Measurements from ENCODE around the gene ZDHHC8.

Gene ZDHHC8

DNA sequence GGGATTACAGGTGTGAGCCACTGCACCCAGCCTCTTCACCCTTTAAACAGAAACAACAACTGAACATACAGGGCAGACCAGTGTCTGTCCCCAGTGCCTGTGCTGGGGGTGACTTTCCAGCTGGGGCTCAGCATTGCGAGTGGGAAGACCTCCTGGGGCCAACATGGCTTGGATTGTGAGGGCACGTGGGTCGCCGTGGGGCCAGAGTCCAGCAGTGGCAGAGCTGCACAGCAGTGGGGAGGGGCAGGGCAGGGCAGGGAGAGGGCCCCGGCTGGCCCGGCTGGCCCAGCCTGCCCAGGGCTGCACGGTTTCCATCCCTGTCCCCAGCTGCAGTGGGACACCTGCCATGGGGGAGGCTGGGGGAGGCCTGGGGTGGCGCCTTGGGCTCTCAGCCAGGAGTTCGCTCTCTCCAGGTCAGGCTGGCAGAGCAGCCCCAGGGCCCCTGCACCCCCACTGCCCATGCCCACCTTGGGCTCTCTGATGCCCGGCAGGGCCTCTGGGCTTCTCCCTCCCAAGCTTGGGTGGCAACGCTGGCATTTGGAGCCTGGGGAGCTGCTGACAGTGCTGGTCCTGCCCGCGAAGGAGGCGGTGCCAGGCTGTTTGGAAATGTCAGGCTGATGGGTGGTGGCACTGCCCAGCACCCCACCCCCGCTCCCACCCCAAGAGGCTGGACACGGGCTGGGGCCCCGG, 49.7 kb downstream of the ZDHHC8 start:
- no peak for DNase-seq

DNA sequence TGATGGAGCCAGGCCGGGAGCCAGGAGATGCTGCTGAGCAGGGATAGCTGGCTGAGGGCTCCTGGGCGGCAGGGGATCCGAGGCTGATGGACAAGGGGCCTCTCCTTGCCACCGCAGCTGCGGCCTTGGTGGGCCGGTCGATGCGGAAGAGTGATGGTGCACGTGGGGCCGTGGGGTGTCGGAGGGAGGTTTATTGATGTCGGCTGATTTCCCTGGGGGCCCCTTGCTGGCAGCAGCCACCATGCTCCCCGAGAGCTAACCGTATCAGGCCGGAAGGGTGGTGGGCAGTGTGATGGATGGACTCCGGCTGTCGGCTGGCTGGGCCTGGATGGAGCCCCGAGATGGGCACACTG, 50.3 kb downstream of the ZDHHC8 start:
- no peak for DNase-seq

DNA sequence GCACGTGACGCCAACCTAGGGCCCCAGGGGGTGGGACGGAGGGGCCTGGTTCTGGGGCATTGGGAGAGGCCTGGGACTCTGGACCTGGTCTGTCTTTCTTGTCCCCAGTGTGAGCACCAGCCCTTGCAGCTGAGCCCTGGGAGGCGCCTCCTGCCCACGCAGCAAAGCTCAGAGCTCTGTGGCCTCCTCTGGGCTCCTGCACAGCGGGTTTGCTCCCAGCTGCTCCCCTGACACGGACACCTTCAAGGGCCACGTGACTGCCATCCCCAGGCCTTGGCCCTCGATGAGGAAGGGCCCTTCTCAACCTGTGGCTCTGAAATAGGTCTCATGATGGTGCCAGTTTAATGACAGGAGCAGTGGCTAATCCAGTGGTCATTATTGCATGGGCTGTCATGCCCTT, 50.8 kb downstream of the ZDHHC8 start:
- no peak for DNase-seq

DNA sequence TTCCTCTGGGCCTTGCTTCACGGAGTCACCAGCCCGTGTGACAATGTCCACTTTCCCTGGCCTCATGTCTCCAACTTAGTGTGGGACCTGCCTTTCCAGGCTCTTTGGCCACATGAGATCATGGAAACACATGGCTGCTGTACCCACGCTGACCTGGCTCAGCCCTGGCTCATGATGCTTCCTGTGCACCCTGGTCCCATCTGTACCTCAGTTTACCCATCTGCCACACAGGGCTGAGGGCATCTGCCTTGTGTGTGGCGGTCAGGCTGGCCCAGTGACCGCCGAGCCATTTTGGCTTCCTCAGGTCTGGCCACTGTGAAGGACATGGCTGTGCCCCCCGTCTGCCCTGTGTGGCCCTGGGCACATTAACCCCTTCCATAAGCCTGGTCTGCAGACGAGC, 51.5 kb downstream of the ZDHHC8 start:
- no peak for DNase-seq

DNA sequence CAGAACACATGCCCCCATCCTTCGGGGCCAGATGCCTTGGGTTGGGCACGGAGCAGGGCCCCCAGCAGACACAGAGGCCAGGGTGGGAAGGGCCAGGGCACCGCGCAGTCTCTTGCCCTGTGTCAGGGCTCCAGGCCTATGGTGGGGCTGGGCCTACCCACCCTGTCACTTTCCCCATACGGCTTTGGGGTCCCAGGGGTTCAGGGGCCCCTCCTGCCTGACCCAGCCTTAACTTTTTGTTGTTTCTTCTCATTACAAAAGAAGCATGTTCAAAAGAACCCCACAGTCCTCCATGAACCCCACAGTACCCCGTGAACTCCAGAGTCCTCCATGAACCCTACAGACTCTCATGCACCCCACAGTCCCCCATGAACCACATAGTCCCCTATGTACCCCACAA, 52.2 kb downstream of the ZDHHC8 start:
- no peak for DNase-seq

DNA sequence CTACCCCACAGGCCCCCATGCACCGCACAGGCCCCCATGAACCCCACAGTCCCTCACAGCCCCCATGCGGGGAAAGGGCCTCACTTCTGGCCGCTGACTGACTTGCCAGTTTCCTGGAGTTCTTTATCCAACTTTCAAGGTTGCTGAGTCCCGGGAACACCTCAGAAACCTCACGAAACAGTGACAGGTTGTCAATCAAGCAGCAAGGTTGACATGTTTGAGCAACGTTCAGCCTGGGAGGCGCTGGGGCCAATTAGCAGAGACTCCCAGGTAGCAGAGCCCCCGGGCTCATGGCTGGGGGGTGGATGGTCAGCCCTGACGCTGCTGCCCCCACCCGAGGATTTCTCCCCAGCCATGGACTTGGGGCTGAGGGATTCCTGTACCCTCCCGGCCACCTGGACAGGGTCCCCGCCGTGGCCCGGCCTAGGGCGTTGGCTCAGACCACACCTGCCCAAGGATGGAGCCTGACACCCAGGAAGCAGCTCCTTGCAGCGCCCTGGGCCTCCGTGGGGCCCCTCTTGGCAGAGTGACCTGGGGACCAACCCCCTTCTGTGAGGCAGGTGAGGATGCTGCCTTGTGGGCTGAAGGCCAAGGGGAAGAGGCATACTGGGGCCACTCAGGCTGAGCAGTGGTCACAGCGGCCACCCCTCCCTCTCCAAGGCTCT, 53.0 kb downstream of the ZDHHC8 start:
- no peak for DNase-seq

DNA sequence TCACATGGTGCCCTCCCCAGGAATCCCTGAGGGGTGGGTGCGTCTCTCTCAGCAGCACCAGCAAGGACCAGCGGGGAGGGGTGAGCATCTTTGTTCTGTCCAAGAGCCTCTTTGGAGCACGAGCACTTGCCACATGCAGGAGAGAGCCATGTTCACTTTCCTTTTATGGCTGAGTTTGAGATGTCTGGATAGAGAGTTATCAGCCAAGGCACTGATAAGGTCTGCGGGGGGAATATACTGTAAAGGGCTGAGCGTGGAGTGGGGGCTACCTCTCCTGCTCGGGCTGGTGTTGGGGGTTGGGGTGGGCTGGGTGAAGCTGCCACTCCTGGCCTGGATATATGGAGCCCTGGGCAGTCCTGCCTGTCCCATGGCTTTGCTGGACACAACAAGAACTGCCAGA, 54.1 kb downstream of the ZDHHC8 start:
- no peak for DNase-seq

DNA sequence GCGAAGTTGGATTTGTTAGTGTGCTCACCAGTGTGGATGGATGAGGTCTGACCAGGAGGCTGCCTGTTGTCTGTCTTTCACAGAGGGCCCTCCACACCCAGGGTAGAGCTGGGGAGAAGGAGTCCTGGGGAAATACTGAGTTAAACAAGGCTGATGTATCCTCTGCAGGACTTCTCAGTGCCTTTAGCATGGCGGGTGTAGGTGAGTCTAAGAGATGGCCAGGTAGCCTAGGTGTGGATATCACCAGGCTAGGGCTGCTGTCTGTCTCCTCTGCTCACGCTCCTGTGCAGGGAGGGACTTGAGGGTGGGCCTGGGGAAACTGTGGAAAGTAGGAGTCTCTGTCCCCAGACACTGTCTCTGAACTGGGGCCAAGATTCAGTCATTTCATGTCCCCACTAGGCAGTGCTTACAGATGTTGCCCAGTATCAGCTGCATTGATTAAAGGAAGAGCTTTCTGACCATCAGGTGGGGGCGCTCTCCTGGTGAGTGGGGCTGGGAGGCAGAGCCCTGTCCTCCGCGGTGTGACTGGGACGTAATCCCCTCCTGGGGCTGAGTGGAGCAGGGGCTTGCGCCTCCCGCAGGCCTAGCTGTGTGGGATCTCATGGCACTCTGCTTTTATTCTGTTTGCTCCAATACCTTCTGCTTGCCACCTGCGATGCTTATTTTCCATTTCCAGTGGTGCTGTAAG, 54.7 kb downstream of the ZDHHC8 start:
- no peak for DNase-seq

DNA sequence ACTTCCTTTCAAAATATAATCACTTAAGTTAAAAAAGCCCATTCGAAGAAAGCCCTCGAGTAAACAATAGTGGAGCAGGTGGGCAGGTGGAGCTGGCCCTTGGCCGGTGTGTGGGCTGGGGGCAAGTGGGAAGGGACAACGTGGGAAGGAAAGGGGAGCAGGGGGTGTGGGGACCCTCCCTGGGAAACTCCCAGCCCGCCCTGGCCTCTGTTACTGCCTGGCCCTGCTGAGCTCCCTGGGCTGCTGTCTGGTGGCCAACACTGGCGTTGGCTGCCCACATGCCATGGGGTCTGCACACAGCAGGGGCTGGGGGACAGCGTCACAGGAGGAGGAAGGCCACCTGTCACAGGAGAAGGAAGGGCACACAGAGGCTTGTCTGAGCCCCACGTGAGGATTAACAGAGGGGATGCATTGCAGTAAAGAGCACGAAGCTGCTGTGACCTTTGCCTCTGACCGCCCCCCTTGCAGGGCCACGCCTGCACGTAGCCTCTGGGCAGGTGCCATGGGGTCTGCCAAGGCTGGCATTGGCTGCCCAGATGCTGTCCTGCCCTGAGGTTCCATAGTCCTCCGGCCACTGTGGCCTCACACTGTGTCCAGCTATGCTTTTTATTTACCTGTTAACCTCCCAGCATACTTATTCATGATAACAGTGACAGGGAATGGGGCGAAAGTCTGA, 55.4 kb downstream of the ZDHHC8 start:
- DNase-seq = no peak

DNA sequence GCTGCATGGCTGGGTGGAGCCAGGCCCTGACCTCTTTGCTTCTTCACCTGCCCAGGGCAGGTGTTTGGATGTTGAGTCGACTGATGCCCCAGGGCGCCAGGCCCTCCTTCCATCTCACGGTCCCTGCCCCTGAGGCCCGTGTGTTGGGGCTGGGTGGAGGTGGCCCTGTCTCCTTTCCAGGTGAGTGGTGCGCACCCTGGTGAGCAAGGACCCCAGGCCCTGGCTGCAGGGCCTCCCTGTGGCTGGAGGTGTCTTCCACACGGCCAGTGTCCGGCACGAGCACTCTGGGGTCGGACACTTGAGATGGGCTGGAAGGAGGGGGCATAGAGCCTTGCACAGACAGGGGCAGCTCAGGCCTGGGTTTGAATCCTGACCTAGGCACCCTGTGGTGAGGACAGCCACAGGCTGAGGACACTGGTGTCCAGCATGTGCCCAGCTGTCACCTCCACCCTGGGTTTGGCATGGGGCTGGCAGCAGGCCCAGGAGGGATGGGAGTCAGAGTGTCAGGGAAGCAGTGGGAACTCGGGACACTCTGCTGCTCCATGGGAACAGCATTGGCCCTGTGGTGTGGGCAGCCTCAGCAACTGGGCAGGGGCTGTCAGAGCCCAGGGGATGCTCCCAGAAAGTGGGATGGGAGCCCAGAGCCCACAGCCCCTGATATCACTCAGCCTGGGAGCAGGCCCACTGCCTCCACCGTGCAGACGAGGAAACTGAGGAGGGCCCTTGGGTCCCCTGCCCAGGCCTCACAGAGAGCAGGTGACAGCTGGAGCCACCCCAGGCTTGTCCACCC, 56.4 kb downstream of the ZDHHC8 start:
- DNase-seq = no peak

DNA sequence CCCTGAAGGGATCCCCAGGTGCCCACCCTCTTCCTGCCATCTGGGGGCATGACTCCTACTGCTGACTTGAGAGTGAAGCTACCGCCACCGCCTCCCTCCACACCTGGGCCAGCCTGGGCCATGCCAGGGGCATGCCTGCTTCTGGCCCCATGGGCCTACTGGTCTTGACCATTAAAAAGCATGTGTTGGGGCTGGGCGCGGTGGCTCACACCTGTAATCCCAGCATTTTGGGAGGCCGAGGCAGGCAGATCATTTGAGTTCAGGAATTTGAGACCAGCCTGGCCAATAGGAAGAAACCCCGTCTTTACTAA, 56.9 kb downstream of the ZDHHC8 start:
- no peak for DNase-seq

DNA sequence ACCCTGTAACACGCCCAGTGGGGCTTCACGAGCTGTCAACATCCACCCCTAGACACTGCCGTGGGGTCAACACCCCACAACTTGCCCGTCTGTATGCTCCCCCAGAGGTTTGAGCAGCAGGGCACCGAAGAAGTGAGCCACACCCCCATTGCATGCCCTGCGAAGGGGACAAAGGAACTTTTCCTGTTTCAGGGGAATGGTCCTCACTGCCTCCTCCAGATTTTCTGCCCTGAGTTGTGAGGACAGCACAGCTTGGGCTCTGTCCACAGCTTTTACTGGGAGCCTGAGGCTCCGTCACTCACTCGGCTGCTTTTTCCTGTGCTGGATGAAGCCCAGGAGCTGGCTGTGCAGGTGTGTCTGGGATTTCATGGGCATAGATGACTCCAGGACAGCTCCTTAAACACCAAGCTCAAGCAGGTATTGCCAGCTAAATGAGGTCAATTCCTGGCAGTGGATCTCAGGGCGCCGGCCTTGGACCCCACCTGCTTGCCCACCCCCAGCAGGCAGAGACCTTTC, 59.5 kb downstream of the ZDHHC8 start:
- DNase-seq = no peak

DNA sequence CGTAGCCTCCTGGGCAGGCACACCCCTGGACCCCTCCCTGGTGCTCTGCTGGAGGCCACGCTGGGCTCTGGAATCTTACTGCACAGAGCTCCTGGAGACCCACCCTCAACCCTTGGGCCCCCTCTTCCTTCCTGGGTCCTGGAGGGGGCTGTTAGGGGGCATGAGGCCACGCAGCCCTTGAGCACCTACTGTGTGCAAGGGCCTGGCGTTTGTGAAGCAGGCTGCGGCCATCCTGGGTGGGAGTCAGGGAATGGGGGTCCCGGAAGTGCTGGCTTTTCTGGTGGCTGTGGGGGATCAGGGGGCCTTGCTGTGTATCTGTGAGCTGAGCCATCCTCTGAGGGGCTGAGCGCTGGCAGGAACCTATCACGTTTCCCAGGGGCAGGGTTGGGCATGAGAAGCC, 60.2 kb downstream of the ZDHHC8 start:
- no peak for DNase-seq

DNA sequence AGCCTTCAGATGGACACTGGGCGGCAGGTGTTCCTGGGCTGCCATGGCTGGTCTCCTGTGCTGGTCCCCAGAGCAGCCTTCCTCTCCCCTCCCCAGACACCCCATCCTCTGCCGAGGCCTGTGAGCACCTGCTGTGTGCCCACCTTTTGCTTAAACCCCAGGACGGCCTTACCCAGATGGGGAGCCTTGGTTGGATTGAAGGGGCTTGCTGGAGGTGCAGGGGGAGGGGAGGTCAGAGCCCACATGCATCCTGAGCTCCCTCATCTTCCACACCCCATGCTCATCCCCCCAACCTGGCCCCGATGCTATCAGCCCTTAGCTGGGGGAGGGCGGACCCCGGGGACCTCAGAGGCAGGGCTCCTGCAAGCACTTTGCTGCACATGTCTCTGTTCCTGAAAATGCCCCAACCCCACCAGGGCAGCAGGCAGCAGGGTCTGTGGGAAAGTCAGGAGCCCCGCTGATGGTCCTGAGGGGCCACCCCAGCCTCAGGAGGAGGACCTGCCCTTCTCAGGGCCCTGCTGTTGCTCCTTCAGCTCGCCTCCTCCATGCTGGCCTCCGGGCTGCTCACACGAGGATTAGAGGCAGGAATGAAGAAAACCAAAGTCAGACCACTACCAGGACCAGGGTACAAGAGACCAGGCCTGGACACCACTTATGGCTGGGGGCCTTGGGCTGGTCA, 60.8 kb downstream of the ZDHHC8 start:
- no peak for DNase-seq

DNA sequence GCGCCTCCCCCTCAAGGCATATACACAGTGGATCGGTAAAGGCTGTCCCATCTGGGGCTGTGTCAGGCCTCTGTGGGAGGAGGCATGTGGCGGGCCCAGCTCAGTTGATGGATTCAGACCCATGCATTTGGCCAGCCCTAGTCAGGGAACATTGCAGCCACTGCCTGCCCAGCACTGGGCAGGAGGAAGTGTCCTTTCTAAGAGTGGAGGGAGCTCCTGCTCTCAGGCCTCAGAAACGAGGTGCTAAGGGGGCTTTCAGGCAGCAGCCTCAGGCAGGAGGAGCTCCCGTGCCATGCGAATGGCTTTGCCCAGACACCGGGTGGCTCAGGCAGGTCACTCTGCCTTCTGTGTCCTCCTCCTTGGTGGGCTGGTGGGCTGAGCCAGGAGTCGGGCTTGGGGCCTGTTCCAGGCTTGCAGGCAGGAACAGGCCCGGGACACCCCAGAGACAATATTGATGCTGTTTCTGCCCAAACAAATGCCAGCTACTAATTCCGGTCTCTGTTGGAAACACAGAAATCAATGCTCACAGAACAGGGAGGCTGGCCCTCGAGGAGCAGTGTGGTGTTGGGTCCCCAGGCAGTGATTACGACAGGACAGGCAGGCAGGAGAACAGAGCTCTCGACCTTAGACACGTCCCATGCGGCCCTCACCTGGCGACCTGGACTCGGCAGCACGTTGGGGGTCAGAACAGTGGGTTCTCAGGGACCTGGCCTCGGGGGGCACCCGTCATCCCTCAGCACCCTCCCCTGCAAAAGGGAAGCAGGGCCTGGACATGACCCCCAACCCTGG, 61.6 kb downstream of the ZDHHC8 start:
- no peak for DNase-seq

DNA sequence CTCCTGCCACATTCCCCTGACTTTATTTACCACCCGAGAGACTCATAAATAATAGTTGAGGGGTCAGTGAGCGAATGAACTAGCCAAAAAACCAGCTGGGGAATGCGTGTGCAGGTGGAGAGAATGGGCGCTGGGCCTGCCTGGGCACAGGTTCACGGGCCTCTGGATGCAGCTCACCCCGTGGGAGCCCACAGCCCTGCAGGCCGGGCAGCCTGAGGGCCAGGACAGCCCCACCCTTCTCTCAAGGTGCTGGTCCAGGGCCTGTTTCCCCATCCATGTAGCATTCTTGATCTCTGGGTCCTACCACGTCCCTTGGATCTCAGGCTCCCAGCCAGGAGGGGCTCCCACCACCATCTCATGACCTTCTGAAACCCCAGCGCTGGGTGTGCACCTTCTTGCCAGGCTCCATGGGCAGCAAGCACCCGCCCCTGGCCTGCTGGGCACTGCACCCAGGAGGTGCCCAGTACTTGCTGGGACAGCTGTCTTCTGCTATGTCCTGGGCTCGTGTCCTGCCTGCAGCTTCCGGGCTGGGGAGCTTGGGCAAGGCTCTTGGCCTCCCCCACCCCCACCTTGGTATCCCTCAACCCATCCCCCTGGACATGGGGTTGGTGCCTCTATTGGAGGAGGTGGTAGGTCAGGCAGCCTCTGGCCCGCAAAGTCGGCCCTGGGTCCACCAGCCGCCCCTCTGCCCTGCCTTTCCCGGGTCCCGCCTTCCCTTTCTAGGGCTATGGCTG, 62.3 kb downstream of the ZDHHC8 start:
- DNase-seq = no peak

DNA sequence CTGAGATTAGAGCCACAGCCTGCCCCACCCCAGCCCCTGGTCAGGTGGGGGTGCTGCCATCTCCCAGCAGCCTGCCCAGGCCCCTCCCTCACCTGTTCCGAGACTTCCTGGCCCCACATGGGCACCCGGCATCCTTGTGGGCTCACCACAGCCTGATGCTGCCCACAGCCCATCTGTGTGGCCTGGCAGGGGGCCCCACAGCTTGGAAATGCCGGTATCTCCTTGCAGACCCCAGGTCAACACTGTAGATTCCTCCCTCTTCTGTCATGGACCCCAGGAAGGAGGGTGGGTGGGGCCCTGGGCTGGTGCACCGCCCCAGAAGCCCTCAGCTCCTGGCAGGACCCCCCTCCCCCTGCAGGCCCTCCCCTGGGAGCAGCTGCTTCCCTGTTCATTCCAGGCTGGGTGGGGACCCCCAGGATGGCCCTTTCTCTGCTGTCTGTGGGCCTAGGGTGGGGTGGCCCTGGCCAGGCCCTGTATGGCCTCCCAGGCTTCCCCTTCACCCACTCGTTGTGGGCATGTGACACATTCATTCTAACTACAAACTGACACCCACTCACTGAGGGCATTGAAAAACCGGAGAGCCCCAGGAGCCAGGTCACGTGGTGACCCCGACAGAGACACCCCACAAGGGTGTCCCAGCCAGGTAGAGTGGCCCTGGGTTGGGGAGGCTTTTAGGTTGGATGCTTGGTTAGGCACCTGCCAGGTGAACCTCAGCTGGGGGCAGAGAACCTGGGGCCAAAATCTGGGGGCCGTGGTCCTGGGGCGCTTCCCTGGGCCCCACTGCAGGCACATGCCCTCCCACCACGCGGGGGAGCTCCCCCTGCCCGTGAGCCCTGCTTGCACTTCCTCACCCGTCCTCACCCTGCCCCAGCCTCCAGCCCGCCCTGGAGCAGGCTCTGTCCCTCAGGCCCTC, 63.3 kb downstream of the ZDHHC8 start:
- DNase-seq = no peak

DNA sequence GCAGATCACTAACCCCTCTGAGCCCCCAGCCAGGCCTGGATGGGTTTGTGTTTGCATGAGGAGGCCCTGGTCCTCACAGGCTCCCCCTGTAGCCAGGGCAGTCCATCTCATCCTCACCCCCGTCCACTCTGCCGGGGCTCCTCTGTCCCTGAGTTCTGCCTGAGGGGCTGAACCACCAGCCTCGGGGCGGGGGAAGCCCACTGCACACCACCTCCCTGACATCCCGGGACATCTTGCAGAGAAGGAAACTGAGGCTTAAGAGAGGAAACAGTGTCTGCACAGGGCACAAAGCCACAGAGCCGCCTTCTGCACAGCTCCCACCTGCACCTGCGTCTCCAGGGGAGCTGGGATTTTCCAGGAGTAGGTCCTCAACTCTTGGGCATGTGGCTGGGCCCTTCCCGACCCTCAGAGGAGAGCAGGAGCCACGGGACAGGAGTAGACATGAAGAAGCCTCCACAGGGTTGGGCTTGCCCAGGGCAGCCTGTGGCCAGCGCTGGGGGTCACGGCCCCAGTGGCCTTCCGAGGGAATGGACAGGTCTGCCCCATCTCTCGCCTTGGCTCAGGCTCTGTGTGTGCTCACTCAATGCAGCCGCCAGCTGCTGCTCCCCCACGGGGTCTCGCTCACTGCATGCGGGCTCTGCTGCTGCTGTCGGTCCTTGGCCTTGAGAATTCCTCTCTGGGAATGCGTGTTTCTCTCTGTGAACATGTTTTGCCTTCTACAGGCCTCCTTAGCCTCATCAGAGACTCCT, 64.7 kb downstream of the ZDHHC8 start:
- DNase-seq = no peak
